Measurements from ENCODE around the gene MAMLD1.
A peak's percentile ranks its signal among the peaks of the same experiment; 100 is the strongest.

Gene MAMLD1

DNA sequence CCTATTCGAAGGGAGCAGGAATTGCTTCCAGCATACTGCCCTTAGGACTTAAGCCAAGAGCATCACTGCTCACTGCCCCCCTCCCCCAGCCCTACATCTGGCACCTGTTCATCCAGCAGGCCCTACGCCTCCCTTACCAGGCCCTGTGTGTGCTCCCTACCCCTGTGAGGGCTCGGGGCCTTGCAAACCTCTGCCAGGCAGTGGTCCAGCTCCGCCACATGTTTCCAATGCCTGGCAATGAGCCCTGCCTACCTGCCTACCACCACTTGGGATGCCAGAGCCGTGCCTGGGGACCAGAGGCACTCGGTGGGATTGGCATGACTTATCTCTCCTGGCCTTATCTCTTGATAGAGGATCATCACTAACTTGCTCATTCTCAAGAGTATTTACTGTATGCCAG, 177.8 kb downstream of the MAMLD1 start:
- no peak for DNase-seq

DNA sequence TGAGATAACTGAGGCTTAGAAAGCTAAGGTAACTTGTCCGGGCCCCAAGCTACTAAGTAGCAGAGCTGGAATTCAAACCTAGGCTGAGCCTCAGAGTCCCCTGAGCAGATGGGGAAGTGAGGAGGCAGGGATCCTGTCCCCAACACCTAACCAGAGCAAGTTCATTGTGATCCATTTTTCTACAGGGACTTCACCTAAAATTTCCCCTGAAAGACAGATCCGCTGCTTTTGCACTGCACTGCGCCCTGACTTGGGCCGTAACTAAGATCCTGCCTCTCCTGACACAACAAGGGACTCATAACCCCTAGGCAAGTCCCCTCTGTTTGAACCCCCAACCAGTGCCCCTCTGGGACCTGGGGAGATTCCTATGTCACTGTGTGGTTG, 179.7 kb downstream of the MAMLD1 start:
- DNase-seq: no peak

DNA sequence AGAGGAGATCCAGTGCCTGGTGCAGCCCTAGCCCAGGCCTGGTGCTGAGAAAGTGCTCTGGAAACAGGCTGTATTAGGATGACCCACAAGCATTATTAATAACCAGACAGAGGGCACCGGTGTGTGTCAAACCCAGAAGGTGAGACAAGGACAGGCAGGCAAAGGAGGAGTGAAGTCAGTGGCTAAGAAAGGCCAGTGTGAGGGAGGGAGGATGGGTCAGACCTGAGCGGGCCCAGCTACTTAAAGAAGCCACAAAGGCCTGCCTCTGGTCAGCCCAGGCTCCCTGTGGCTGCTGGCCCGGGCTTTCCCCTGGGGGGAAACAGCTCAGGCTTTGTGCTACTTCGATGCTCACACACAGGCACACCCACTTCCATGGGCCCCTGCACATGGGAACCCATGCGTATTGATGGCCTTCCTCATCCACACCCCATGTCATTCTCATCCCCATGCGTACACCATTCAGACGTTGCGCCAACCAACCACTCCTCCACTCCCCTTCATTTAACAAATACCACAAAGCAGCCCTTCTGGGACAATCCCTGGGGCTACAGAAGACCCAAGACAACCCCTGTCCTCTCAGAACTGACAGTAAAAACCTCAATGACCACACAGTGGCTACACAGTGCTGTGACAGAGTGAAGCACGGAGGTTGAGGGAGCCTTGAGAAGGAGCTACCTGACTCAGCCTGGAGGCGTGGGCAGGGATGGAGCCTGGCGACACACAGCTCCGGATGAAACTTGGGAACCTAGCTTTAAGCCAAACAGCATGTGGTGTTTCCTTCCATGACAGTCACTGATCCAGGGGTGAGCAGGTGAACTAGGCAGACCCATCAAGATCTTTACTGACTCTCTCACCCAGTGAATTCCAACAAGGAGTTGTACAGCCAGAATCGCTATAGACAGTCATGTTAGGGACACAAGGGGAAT, 180.4 kb downstream of the MAMLD1 start:
- no peak for DNase-seq

DNA sequence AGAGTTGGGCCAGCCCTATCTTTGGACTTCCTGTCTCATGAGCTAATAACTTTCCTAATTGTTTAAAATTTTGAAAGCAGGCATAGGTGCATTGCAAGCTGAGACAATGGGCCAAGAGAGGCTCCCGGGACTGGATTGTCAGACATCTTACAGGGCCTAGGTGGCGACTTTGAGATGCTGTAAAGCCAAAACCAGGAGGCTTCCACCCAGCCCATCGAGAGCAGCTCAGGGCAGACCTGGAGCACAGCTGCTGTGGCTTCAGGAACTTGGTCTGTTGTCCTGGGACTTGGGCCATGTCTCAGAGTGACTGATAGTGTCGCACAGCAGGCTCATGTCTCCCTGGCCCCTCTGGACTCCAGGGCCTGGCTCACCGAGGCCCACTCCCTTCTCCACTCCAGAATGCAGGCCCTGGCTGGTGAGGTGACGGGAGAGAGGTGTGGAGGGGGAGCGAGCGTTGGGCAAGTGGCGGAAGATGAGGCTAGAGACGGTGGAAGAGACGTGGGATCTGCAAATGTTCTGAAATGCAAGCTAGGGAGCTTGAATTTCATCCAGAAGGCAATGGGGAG, 181.2 kb downstream of the MAMLD1 start:
- DNase-seq: no peak

DNA sequence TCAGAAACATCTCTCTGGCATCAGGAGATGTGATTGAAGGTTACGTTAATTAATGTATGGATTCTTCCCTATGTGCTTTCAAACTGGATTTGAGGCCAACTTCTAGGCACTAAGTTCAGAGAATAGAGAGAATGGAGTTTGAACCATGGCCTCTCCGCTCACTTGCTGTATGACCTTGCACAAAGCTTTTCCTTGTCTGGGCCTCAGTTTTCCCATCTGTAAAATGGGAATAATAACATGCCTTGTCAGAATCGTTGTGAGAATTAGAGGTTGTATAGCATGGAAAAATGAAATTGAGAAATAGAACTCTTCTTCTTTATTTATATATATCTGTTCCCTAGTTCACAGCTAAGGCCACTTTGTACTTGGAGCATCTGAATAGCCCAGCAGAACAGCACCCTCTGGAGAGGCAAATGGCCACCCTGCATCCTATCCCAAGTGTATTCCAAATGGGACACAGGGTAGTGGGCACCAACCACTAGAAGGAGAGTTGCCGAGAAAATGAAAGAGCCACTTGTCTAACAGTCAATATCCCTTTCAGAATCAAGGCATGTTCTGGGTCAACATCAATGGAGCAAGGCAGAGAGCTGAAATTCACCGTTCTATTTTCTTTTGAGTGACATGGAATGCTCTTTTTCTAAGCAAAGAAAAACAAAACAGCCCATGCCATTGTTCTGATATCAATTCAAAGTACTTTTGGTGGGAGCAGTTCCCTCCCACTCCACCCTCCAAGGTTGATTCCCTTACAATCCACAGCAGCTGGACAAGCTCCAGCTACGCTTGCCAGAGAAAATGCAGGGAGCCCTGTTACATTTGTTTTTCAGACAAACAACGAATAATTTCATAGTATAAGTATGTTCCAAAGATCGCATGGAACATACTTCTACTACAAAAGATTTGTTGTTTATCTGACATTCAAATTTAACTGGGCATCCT, 182.0 kb downstream of the MAMLD1 start:
- DNase-seq: no peak

DNA sequence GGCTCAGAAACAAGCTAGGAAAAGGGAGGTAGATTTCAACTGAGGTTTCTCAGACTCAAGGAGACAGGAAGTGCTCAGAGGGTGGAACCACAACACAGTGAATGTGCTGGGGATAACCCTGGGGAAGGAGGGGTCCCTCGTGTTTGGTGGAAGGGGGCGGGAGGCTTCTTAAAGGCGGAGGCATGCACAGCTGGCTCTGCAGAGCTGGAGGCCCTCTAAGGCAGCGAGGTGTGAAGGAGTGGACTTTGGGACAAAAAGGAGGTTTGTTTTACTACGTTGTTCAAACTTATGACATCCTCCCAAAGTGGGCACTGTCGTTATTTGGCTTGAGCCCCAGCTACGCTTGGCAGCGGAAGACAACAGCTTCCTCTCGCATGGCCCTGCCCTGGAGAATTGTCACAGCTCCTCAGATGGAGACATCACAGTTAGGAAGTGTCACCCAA, 183.6 kb downstream of the MAMLD1 start:
- peak; percentile 32 for DNase-seq

DNA sequence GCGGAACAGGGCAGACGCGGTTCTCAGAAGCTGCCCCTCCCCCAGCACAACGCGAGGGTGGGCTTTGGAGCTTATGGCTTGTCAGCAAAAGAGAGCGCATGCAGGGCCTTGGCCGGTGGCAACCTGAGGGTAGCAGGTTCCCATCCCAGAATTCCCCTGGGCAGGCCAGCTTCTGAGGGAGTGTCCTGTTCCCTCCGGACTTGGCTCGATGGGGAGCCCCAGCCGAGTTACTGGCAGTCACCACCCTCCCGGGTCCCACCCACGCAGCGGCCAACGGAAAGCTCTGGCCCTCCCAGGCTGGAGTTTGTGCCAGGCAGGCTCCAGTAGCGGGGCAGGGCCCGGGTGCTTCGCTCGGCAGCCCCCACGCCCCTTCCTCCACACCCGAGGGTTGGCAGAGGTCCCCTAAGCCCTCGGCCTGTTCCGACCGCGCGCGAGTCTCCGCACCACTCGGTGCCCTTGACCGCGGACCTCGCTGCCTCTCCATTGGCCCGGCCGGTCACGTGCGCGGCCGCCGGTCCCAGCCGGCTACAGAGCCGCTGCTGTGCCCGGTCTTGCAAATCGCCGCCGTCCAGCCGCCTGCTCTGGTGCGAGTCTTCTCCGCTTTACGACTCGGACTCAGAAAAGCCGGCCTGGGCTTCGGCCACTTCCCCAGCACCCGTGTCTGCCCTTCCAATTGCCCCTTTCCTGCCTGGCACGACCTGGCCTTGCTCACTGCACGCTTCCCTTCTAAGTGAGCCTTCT, 184.4 kb downstream of the MAMLD1 start:
- DNase-seq: peak; percentile 12

DNA sequence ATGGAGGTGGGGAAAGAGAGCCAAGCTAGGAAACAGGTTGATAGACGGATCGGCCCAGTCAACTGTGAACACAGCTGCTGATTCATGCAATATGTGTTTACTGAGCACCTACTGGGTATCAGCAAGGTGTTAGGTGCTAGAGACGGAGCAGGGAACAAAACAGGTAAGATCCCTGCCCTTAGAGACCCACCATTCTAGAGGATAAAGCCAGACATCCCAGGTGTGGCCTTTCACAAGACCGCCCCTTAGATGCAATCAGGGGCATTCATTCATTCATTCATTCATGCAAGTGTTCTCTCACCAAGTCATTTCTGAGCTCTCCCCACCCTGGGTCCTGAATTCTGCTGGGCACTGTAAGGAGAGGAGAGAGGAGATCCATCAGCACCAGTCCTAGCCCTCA, 185.1 kb downstream of the MAMLD1 start:
- DNase-seq: no peak

DNA sequence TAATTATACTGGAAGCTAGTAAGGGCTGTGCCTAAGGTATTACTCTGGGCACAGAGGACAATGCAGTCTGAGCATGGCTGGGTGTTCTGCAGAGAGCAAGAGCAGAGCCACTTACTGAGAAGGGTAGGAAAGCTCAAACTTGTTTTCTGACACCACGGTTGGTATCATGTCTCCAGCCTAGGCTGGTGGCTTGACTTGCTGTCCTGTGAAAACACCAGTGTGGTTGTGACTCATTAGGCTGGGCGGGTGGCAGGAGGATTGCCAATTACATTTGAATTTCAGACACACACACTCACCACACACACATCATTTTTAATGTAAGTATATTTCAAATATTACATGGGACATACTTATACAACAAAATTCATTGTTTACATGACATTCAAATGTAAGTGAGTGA, 185.6 kb downstream of the MAMLD1 start:
- no peak for DNase-seq

DNA sequence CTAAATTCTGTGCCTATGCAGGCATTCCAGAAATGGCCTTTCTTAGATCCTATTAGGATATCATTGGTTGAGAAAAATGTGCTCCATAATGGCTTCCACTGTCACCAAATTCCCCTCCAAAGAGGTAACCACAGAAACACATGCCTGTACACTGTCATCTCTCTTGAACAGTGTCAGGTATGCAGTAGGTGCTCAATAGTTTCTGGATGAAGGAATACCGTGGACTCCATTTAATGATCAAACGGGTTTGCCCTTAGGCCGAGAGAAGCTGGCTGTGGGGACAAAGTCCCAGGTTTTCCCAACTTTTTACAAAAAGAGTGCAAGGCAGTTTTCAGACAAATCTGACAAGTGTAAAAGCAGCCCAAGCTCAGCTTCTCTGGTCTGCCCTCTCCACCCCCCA, 188.8 kb downstream of the MAMLD1 start:
- no peak for DNase-seq

DNA sequence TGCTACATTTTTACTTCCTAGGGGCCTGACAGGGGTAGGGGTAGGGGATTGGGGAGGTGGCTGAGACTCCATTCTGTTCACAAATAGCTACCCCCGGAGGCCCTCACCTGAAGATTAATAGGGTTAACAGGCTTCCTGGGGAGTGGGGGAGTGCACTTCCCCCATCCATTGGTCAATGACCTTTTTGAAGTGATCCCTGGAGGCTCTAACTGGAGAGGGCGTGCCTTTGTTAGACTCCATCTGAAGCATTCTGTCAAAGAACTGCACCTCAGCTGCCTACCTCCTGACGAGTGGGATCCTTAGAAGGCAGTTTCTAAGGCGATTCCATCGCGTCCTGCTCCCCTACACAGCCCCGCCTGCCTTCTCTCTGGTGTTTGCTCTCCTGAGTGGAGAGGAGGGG, 195.3 kb downstream of the MAMLD1 start:
- DNase-seq: no peak
